ENCODE data around the gene IGDCC3.

The IGDCC3 gene

GRCh38 chr15:65394280-65394789, 16.5 kb upstream of the IGDCC3 start:
- TF ChIP-seq CTCF (IDR thresholded peaks at IDR 0.05; ENCODE audit: extremely low read depth, insufficient read depth, missing control alignments), result no peak
- no peak for DNase-seq (ENCODE audit: low spot score)
- in situ Hi-C loops (cut with MboI; ENCODE audit: low pct_unique_long_range_greater_than_20kb, low sequenced_read_pairs, unreplicated experiment), result no loop called here

- in situ Hi-C loops (cut with MboI; ENCODE audit: low pct_unique_long_range_greater_than_20kb, low sequenced_read_pairs, unreplicated experiment), result no loop called here
- TF ChIP-seq CTCF (IDR thresholded peaks at IDR 0.05; ENCODE audit: extremely low read depth, insufficient read depth, missing control alignments), result no peak
- DNase-seq (ENCODE audit: low spot score), result no peak
Measured at GRCh38 chr15:65393557-65393956, 15.8 kb upstream of the IGDCC3 start.

- TF ChIP-seq CTCF (IDR thresholded peaks at IDR 0.05; ENCODE audit: extremely low read depth, insufficient read depth, missing control alignments), result no peak
- no peak for DNase-seq (ENCODE audit: low spot score)
- in situ Hi-C loops (cut with MboI; ENCODE audit: low pct_unique_long_range_greater_than_20kb, low sequenced_read_pairs, unreplicated experiment), result no loop called here
Measured at GRCh38 chr15:65393091-65393490, 15.3 kb upstream of the IGDCC3 start.

- no peak for DNase-seq (ENCODE audit: low spot score)
- no peak for TF ChIP-seq CTCF (IDR thresholded peaks at IDR 0.05; ENCODE audit: extremely low read depth, insufficient read depth, missing control alignments)
- in situ Hi-C loops (cut with MboI; ENCODE audit: low pct_unique_long_range_greater_than_20kb, low sequenced_read_pairs, unreplicated experiment), result no loop called here
Measured at GRCh38 chr15:65392368-65392767, 14.6 kb upstream of the IGDCC3 start.

- no peak for TF ChIP-seq CTCF (IDR thresholded peaks at IDR 0.05; ENCODE audit: extremely low read depth, insufficient read depth, missing control alignments)
- in situ Hi-C loops (cut with MboI; ENCODE audit: low pct_unique_long_range_greater_than_20kb, low sequenced_read_pairs, unreplicated experiment), result no loop called here
- DNase-seq (ENCODE audit: low spot score), result no peak
Measured at GRCh38 chr15:65391732-65392131, 13.9 kb upstream of the IGDCC3 start.

GRCh38 chr15:65390447-65390846, 12.6 kb upstream of the IGDCC3 start:
- in situ Hi-C loops (cut with MboI; ENCODE audit: low pct_unique_long_range_greater_than_20kb, low sequenced_read_pairs, unreplicated experiment), result no loop called here
- no peak for DNase-seq (ENCODE audit: low spot score)
- no peak for TF ChIP-seq CTCF (IDR thresholded peaks at IDR 0.05; ENCODE audit: extremely low read depth, insufficient read depth, missing control alignments)

GRCh38 chr15:65389226-65389625, 11.4 kb upstream of the IGDCC3 start:
- in situ Hi-C loops (cut with MboI; ENCODE audit: low pct_unique_long_range_greater_than_20kb, low sequenced_read_pairs, unreplicated experiment), result no loop called here
- no peak for TF ChIP-seq CTCF (IDR thresholded peaks at IDR 0.05; ENCODE audit: extremely low read depth, insufficient read depth, missing control alignments)

More at GRCh38 chr15:65389226-65389625, 11.4 kb upstream of the IGDCC3 start:
- DNase-seq (ENCODE audit: low spot score), result no peak
